OCI-M2 (cell line): ENCODE data around the gene ARPIN.
"Not testable (repeated sequence)": the region's sequence is repeated elsewhere in the genome, so short reads cannot be mapped to it uniquely, and the experiment has no call there.

ENCODE experiments used
- DNase-seq: peaks from one replicate; lab custom pipeline; 2025; ENCODE audit not compliant: unreplicated experiment; lab: John Stamatoyannopoulos, UW

Gene ARPIN

GRCh38 chr15:89912674-89913396 is at the start of gene ARPIN:
Gene ARPIN (minus strand): TSS chr15:89912952. CDS start chr15:89912835, 117 bp downstream.
- DNase-seq, result no peak

- DNase-seq, result no peak
These were observed 45.5 kb upstream of the ARPIN start for GRCh38 chr15:89958107-89958805.

- DNase-seq, result not testable (repeated sequence)
These were observed 42.8 kb upstream of the ARPIN start for GRCh38 chr15:89955449-89955998.

GRCh38 chr15:89954541-89954940 is 41.8 kb upstream of the ARPIN start:
- DNase-seq, result no peak

GRCh38 chr15:89948796-89949195 is 36.0 kb upstream of the ARPIN start:
- no peak for DNase-seq

- no peak for DNase-seq
These were observed 34.6 kb upstream of the ARPIN start for GRCh38 chr15:89947385-89947784.

GRCh38 chr15:89946681-89947299 is 34.0 kb upstream of the ARPIN start:
- no peak for DNase-seq

GRCh38 chr15:89943721-89944120 is 31.0 kb upstream of the ARPIN start:
- not testable (repeated sequence) for DNase-seq

- no peak for DNase-seq
These were observed 27.2 kb upstream of the ARPIN start for GRCh38 chr15:89939910-89940309.

- DNase-seq, result not testable (repeated sequence)
These were observed 26.6 kb upstream of the ARPIN start for GRCh38 chr15:89939377-89939776.

- DNase-seq, result no peak
These were observed 24.9 kb upstream of the ARPIN start for GRCh38 chr15:89937365-89938350.

- DNase-seq, result no peak
These were observed 24.1 kb upstream of the ARPIN start for GRCh38 chr15:89936786-89937265.

- DNase-seq, result no peak
These were observed 23.5 kb upstream of the ARPIN start for GRCh38 chr15:89936051-89936785.

- no peak for DNase-seq
These were observed 20.1 kb upstream of the ARPIN start for GRCh38 chr15:89932880-89933279.

- no peak for DNase-seq
These were observed 15.7 kb upstream of the ARPIN start for GRCh38 chr15:89928421-89928820.

GRCh38 chr15:89926158-89926557 is 13.4 kb upstream of the ARPIN start:
- no peak for DNase-seq

- no peak for DNase-seq
These were observed 4.8 kb upstream of the ARPIN start for GRCh38 chr15:89917442-89918101.

GRCh38 chr15:89916660-89917059 is 3.9 kb upstream of the ARPIN start:
- DNase-seq, result no peak

- no peak for DNase-seq
These were observed 543 bp downstream of the ARPIN start for GRCh38 chr15:89912145-89912673.
